PC-3 (cell line): ENCODE results near the gene TSEN54. TPM values are rescaled to one million over a fixed set of nuclear protein-coding genes. Genes with fewer than 3 reads are reported as not detected.

Experiments used
- ATAC-seq: fragments of 200-7000 bp; cut with Tn5 transposase; 2 replicates; pipeline ENCODE4 v1.9.1; 2020; ENCODE audit warnings: mild to moderate bottlenecking, moderate library complexity
- BruUV-seq: library from RNA; stranded (reverse); fragments of 400-500 nt; replicated peaks from 2 replicates; lab custom pipeline; 2021; lab: Mats Ljungman, UMichigan
- CTCF ChIA-PET: fragments of 300-600 bp; sonication (Branson Sonifier 250); formaldehyde crosslinking; loops from one replicate; lab custom pipeline; 2022; ENCODE audit warnings: antibody characterized with exemption; lab: Charles Lee
- POLR2A ChIA-PET: fragments of 300-600 bp; sonication (Branson Sonifier 250); formaldehyde crosslinking; loops from one replicate; lab custom pipeline; 2022; ENCODE audit warnings: antibody characterized with exemption; ENCODE audit not compliant: unreplicated experiment; lab: Charles Lee
- DNase-seq: peaks from one replicate; pipeline ENCODE4 v3.0.0-alpha.2; 2015
- H2AFZ ChIP-seq: fragments of 300-600 bp; sonication (generic); 2 replicates; pipeline ENCODE4 v1.6.0; 2016; ENCODE audit warnings: antibody characterized with exemption, low read length
- H3F3A ChIP-seq: fragments of 300-600 bp; sonication (generic); one replicate; pipeline ENCODE4 v1.6.0; 2017; ENCODE audit warnings: antibody characterized with exemption, low read length, control low read depth, mild to moderate bottlenecking; ENCODE audit not compliant: unreplicated experiment
- H3K27ac ChIP-seq: fragments of 300-600 bp; sonication (generic); 2 replicates; pipeline ENCODE4 v1.5.1; 2016; ENCODE audit warnings: mild to moderate bottlenecking, low read length
- H3K27me3 ChIP-seq: fragments of 300-600 bp; sonication (generic); 2 replicates; pipeline ENCODE4 v1.6.1; 2016; ENCODE audit warnings: low read length, mixed read lengths
- H3K36me3 ChIP-seq: fragments of 300-600 bp; sonication (generic); 2 replicates; pipeline ENCODE4 v1.6.1; 2016; ENCODE audit warnings: low read depth, mixed run types, low read length, mixed read lengths
- H3K4me1 ChIP-seq: fragments of 300-600 bp; sonication (generic); 2 replicates; pipeline ENCODE4 v1.5.1; 2016; ENCODE audit warnings: low read length; ENCODE audit not compliant: insufficient read depth
- H3K4me2 ChIP-seq: fragments of 300-600 bp; sonication (generic); 2 replicates; pipeline ENCODE4 v1.6.0; 2016; ENCODE audit warnings: low read length
- H3K4me3 ChIP-seq: fragments of 300-600 bp; sonication (generic); 2 replicates; pipeline ENCODE4 v1.5.1; 2016; ENCODE audit warnings: mild to moderate bottlenecking, low read length, mixed read lengths
- H3K79me2 ChIP-seq: fragments of 300-600 bp; sonication (generic); 2 replicates; pipeline ENCODE4 v1.6.1; 2017; ENCODE audit warnings: low read length, mixed read lengths
- H3K9ac ChIP-seq: fragments of 300-600 bp; sonication (generic); 2 replicates; pipeline ENCODE4 v1.6.0; 2016; ENCODE audit warnings: mild to moderate bottlenecking, low read length
- H3K9me2 ChIP-seq: fragments of 300-600 bp; sonication (generic); replicated peaks from 2 replicates; pipeline ENCODE4 v1.6.1; 2016; ENCODE audit warnings: mixed run types, low read length, mixed read lengths
- H3K9me3 ChIP-seq: fragments of 300-600 bp; sonication (generic); 2 replicates; pipeline ENCODE4 v1.6.1; 2016; ENCODE audit warnings: low read length, mixed read lengths
- H4K20me1 ChIP-seq: fragments of 300-600 bp; sonication (generic); 2 replicates; pipeline ENCODE4 v1.6.1; 2016; ENCODE audit warnings: low read length, mixed read lengths
- EZH2 ChIP-seq: fragments of 300-600 bp; sonication (generic); IDR thresholded peaks from one replicate; pipeline ENCODE4 v1.6.1; 2017; ENCODE audit warnings: antibody characterized with exemption, mild to moderate bottlenecking, low read length; ENCODE audit not compliant: unreplicated experiment
- EZH2phosphoT487 ChIP-seq: fragments of 300-600 bp; sonication (generic); IDR thresholded peaks from 2 replicates; pipeline ENCODE4 v1.6.1; 2018; ENCODE audit warnings: mild to moderate bottlenecking, antibody characterized with exemption, low read length, borderline replicate concordance
- intact Hi-C: fragments of 100-400 bp; cut with micrococcal nuclease; formaldehyde crosslinking; loops from 2 replicates; pipeline ENCODE4 v1.9.0; 2023
- total RNA-seq: library from RNA; depleted of rRNA; stranded (reverse); fragments of >200 nt; gene quantifications from 2 replicates; pipeline ENCODE4 v1.2.3, GENCODE V29; 2014
- TF ChIP-seq, protein P1 (sequence below): fragments of 300-600 bp; sonication (generic); conservative IDR thresholded peaks from 2 replicates; pipeline ENCODE4 v1.5.1; 2017; ENCODE audit warnings: antibody characterized with exemption, low read depth, mild to moderate bottlenecking, low read length

Gene TSEN54
- total RNA-seq, 1 experiment from 2014 or later = 61.6 TPM

DNA sequence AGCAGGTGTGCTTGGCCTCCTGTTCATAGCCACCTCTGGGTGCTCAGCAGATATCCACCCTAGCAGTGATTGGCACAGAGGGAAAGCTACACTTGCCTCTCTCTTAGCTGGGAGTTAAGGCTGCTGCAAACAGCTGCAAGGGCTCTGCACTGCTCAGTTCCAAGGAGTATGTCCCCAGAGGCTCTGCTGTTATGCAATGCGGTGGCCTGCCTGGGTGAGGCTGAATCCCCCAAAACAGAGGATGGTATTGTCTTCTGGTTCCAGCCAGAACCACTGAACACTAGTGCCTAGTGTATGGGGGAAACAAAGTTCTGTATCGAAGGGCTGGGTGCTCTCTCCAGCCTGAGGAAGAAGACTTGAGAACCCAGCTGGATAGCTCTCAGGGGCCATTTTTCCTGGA, 43.1 kb upstream of the TSEN54 start:
- DNase-seq = no peak
- intact Hi-C loops = no loop called here

DNA sequence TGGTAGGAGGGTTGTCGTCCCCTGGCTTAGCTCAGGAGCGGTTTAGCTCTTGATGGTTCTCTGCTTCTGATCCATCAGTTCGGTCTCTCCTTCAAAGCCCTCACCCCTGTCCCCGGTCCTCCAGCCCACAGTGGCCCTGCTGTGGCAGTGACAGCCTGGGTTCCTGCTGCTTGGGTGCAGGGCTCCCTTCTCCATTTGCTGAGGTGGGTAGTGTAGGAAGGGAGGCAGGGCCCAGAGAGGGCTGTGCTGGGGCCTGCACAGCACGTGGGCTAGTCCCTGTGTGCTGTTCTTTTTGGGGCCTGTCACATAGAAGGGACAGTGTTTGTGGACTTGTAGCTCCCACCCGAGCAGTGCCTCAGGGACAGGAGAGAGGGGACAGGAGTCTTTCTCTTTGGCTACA, 41.6 kb upstream of the TSEN54 start:
- POLR2A ChIA-PET = interaction anchor here (0.6 kb wide), 1 partner anchor 125 kb away, joined by 3 read pairs; no protein-coding TSS in a partner anchor
- no peaks in the 10 kb centered on the region for H3K79me2 ChIP-seq
- no TSS peak for BruUV-seq
- TF ChIP-seq, protein P1, sequence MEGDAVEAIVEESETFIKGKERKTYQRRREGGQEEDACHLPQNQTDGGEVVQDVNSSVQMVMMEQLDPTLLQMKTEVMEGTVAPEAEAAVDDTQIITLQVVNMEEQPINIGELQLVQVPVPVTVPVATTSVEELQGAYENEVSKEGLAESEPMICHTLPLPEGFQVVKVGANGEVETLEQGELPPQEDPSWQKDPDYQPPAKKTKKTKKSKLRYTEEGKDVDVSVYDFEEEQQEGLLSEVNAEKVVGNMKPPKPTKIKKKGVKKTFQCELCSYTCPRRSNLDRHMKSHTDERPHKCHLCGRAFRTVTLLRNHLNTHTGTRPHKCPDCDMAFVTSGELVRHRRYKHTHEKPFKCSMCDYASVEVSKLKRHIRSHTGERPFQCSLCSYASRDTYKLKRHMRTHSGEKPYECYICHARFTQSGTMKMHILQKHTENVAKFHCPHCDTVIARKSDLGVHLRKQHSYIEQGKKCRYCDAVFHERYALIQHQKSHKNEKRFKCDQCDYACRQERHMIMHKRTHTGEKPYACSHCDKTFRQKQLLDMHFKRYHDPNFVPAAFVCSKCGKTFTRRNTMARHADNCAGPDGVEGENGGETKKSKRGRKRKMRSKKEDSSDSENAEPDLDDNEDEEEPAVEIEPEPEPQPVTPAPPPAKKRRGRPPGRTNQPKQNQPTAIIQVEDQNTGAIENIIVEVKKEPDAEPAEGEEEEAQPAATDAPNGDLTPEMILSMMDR = no peak
- TF ChIP-seq EZH2 = no peak
- no peak for TF ChIP-seq EZH2phosphoT487
- DNase-seq (no peak), ATAC-seq (no peak)
- H3K4me3 ChIP-seq = no peak overlapping the region
- no peak overlapping the region for H3K9ac ChIP-seq
- H4K20me1 ChIP-seq = no peaks in the 10 kb centered on the region
- H3K4me1 ChIP-seq = no peaks in the 10 kb centered on the region
- no peaks in the 10 kb centered on the region for H3F3A ChIP-seq
- H2AFZ ChIP-seq = no peak overlapping the region
- H3K27ac ChIP-seq = no peak overlapping the region
- no peaks in the 10 kb centered on the region for H3K27me3 ChIP-seq
- peaks cover 7% of the 10 kb centered on the region; the same call in 1 of the 2 replicates for H3K36me3 ChIP-seq
- CTCF ChIA-PET = no interaction called here
- H3K4me2 ChIP-seq = no peak overlapping the region
- no peaks in the 10 kb centered on the region for H3K9me2 ChIP-seq
- no peaks in the 10 kb centered on the region for H3K9me3 ChIP-seq
- intact Hi-C loops = no loop called here

More for the DNA sequence above, 43.1 kb upstream of the TSEN54 start:
- no peaks in the 10 kb centered on the region for H3F3A ChIP-seq
- CTCF ChIA-PET = no interaction called here
- no TSS peak for BruUV-seq
- H3K27ac ChIP-seq = no peak overlapping the region
- no peak overlapping the region for H3K9ac ChIP-seq
- no peak overlapping the region for H3K4me3 ChIP-seq
- no peaks in the 10 kb centered on the region for H3K27me3 ChIP-seq
- no peak overlapping the region for H2AFZ ChIP-seq
- POLR2A ChIA-PET = interaction anchor here (0.6 kb wide), 1 partner anchor 19 kb away, joined by 6 read pairs; no protein-coding TSS in a partner anchor
- no peak for ATAC-seq
- H3K4me2 ChIP-seq = no peak overlapping the region
- H3K9me3 ChIP-seq = no peaks in the 10 kb centered on the region
- TF ChIP-seq, protein P1 = no peak
- TF ChIP-seq EZH2phosphoT487 = no peak
- TF ChIP-seq EZH2 = no peak
- H4K20me1 ChIP-seq = no peaks in the 10 kb centered on the region
- peaks cover 8% of the 10 kb centered on the region; the same call in 1 of the 2 replicates for H3K4me1 ChIP-seq
- peaks cover 5% of the 10 kb centered on the region; the same call in 1 of the 2 replicates for H3K79me2 ChIP-seq
- peaks cover 7% of the 10 kb centered on the region; the same call in 1 of the 2 replicates for H3K36me3 ChIP-seq
- no peaks in the 10 kb centered on the region for H3K9me2 ChIP-seq

DNA sequence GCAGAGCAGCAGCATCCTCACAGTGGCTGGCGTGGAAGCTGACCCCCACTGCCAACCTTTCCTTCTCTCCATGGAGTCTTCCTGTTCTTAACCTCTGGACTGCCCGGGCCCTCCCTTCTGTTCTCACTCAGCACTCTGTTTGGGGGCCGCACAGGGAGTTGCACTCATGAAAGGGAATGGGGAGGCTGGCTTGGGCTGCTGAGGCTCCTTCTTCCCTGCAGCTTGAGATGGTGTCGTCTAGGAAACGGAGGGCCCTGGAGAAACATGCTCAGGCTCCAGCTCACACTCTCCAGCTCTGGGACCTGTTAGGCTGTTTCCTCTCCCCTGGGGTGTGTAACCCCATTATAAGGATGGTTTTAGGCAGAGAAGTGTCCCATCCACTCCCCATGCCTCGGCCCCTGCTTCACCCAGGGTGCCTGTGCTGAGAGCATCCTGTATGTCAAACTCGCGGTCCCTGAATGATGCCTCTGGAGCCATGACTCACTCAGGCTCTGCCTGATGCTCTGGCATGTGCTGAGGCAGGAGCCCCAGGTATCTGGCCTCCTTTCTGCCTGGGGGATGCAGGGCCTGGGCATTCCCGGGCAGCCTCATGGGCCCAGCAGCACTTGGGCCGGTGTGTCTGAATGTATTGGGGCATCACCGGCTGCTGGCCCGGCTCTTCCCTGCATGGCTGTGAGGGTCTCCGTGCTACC, 41.0 kb upstream of the TSEN54 start:
- Histone ChIP-seq H3K36me3 (peaks cover 7% of the 10 kb centered on the region; the same call in 1 of the 2 replicates), H2AFZ (no peak overlapping the region), H3K27me3 (no peaks in the 10 kb centered on the region), H3K4me1 (no peaks in the 10 kb centered on the region), H3K9me2 (no peaks in the 10 kb centered on the region), H3K27ac (no peak overlapping the region), H3K9me3 (no peaks in the 10 kb centered on the region), H3F3A (no peaks in the 10 kb centered on the region), H4K20me1 (no peaks in the 10 kb centered on the region), H3K9ac (no peak overlapping the region), H3K4me3 (no peak overlapping the region), H3K4me2 (no peak overlapping the region), H3K79me2 (no peaks in the 10 kb centered on the region)
- CTCF ChIA-PET = no interaction called here
- BruUV-seq = no TSS peak
- POLR2A ChIA-PET = interaction anchor here (0.5 to 0.6 kb wide), 2 partner anchors 46 to 124 kb away, joined by 3 read pairs; no protein-coding TSS in a partner anchor
- DNase-seq (no peak), ATAC-seq (no peak; the same call in 1 of the 2 replicates)
- intact Hi-C loops = no loop called here
- no peak for TF ChIP-seq EZH2
- no peak for TF ChIP-seq EZH2phosphoT487
- TF ChIP-seq, protein P1 = no peak
